Hepatocyte (in vitro differentiated cells): ENCODE measurements around the gene AMMECR1. TPM values are rescaled to one million over a fixed set of nuclear protein-coding genes. Genes with fewer than 3 reads are reported as not detected.
A peak's percentile ranks its signal among the peaks of the same experiment; 100 is the strongest.

ENCODE experiments used
- DNase-seq: peaks from one replicate; pipeline ENCODE4 v3.0.0-alpha.2; 2016; ENCODE audit warnings: low spot score
- H2AFZ ChIP-seq: fragments of 200-600 bp; sonication (generic); 2 replicates; pipeline ENCODE4 v1.6.0; 2016; ENCODE audit warnings: antibody characterized with exemption, mild to moderate bottlenecking
- H3K27ac ChIP-seq: fragments of 200-600 bp; sonication (generic); 2 replicates; pipeline ENCODE4 v1.5.1; 2016; ENCODE audit warnings: mild to moderate bottlenecking
- H3K27me3 ChIP-seq: fragments of 200-600 bp; sonication (generic); 2 replicates; pipeline ENCODE4 v1.6.1; 2016
- H3K36me3 ChIP-seq: fragments of 200-600 bp; sonication (generic); replicated peaks from 2 replicates; pipeline ENCODE4 v1.5.1; 2016; ENCODE audit warnings: low read depth; ENCODE audit not compliant: insufficient read depth
- H3K4me1 ChIP-seq: fragments of 200-600 bp; sonication (generic); 2 replicates; pipeline ENCODE4 v1.5.1; 2016; ENCODE audit warnings: mild to moderate bottlenecking, moderate library complexity; ENCODE audit not compliant: insufficient read depth
- H3K4me2 ChIP-seq: fragments of 200-600 bp; sonication (generic); 2 replicates; pipeline ENCODE4 v1.6.0; 2016
- H3K4me3 ChIP-seq: fragments of 200-600 bp; sonication (generic); 2 replicates; pipeline ENCODE4 v1.5.1; 2016; ENCODE audit warnings: mild to moderate bottlenecking
- H3K79me2 ChIP-seq: fragments of 200-600 bp; sonication (generic); 2 replicates; pipeline ENCODE4 v1.6.0; 2017; ENCODE audit warnings: mild to moderate bottlenecking
- H3K9me2 ChIP-seq: fragments of 200-600 bp; sonication (generic); replicated peaks from 2 replicates; pipeline ENCODE4 v1.6.0; 2017; ENCODE audit warnings: mild to moderate bottlenecking; ENCODE audit not compliant: insufficient read depth
- H3K9me3 ChIP-seq: fragments of 200-600 bp; sonication (generic); 2 replicates; pipeline ENCODE4 v1.5.1; 2016; ENCODE audit warnings: low read depth, mild to moderate bottlenecking
- H4K20me1 ChIP-seq: fragments of 200-600 bp; sonication (generic); 2 replicates; pipeline ENCODE4 v1.6.0; 2016; ENCODE audit warnings: mild to moderate bottlenecking; ENCODE audit not compliant: insufficient read depth, poor library complexity, severe bottlenecking
- CTCF ChIP-seq: fragments of 200-600 bp; sonication (generic); IDR thresholded peaks from 2 replicates; pipeline ENCODE4 v1.5.1; 2016; ENCODE audit warnings: antibody characterized with exemption, mild to moderate bottlenecking; ENCODE audit not compliant: poor library complexity
- EZH2 ChIP-seq: fragments of 200-600 bp; sonication (generic); IDR thresholded peaks from 2 replicates; pipeline ENCODE4 v1.6.1; 2016; ENCODE audit warnings: antibody characterized with exemption, mild to moderate bottlenecking, borderline replicate concordance
- EZH2phosphoT487 ChIP-seq: fragments of 200-600 bp; sonication (generic); IDR thresholded peaks from one replicate; pipeline ENCODE4 v1.6.1; 2018; ENCODE audit warnings: antibody characterized with exemption, mild to moderate bottlenecking, low read depth, moderate library complexity; ENCODE audit not compliant: unreplicated experiment, severe bottlenecking
- WGBS: methylation state at CpG from one replicate; pipeline ENCODE4 v1.1.6; 2016; ENCODE audit warnings: low lambda C conversion rate; ENCODE audit errors: missing lambda C conversion rate; 5-methylcytosine and 5-hydroxymethylcytosine counted together
- polyA plus RNA-seq: library from polyadenylated mRNA; unstranded; fragments of >200 nt; fragmentation: Nextera tagmentation; extraction: Ambion mirVana; gene quantifications from 2 replicates; pipeline ENCODE4 v1.2.1, GENCODE V29; 2016
- total RNA-seq: library from RNA; depleted of rRNA; stranded (reverse); fragments of >200 nt; gene quantifications from 2 replicates; pipeline ENCODE4 v1.2.3, GENCODE V29; 2014

AMMECR1 gene
- total and polyA plus RNA-seq, 2 experiments from 2014 or later = 24.6 to 33.3 TPM

DNA sequence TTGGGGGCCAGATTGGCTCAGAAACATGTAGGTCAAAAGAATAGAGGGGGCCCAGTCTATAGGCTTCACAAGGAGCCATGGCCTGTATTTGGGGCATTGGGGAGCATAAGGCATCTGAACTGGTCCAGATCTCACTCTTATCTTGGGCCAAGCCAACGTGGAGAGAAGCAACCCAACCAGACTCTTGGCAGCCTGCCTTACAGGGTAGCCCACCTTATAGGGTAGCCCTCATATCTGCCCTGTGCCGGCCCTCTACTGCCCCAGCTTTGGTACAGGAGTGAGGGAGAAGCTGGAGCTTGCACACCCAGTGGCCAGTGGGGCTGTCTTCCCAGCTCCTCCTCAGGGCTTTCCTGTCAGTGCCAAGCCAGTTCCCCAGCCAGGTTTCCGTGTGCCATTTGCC, 142.2 kb downstream of the AMMECR1 start:
- Histone ChIP-seq H3K9me3 (no peaks in the 10 kb centered on the region), H3K36me3 (no peaks in the 10 kb centered on the region), H3K4me2 (no peak overlapping the region), H4K20me1 (no peaks in the 10 kb centered on the region), H3K4me3 (no peak overlapping the region), H2AFZ (no peak overlapping the region), H3K79me2 (no peaks in the 10 kb centered on the region), H3K9me2 (no peaks in the 10 kb centered on the region), H3K27me3 (no peaks in the 10 kb centered on the region), H3K4me1 (peaks cover 4% of the 10 kb centered on the region), H3K27ac (no peak overlapping the region)
- no peak for TF ChIP-seq EZH2
- no peak for TF ChIP-seq EZH2phosphoT487
- TF ChIP-seq CTCF = no peak
- WGBS = 70% methylated on average over 3 of the region's 3 CpGs
- no peak for DNase-seq

DNA sequence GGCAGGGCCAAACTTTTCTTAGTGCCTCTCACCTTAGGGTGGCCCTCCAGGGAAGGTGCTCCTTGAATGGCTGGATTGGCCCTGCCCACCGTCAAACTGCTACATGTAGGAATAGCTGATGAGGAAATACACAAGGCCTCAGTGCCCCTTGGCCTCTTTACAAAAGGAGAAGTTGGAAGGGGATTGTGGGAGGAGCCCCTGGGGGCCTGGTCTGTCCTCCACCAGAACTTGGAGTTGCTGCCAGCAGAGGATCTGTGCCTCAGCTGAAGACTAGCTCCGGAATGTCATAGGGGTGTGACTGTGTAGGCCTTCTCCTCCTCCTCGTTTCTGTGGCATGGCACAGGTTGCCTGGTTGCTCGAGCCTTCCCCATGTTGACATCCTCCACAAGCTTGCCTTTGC, 142.7 kb downstream of the AMMECR1 start:
- Histone ChIP-seq H4K20me1 (no peaks in the 10 kb centered on the region), H3K27me3 (no peaks in the 10 kb centered on the region), H2AFZ (no peak overlapping the region), H3K36me3 (no peaks in the 10 kb centered on the region), H3K9me2 (no peaks in the 10 kb centered on the region), H3K4me3 (no peak overlapping the region), H3K4me2 (no peak overlapping the region), H3K9me3 (no peaks in the 10 kb centered on the region), H3K4me1 (no peaks in the 10 kb centered on the region), H3K27ac (no peak overlapping the region), H3K79me2 (no peaks in the 10 kb centered on the region)
- no peak for DNase-seq
- TF ChIP-seq CTCF = no peak
- 62% methylated on average over 4 of the region's 4 CpGs for WGBS

GRCh38 chrX:110173192-110174175, 144.4 kb downstream of the AMMECR1 start:
- no peak overlapping the region for H2AFZ ChIP-seq

More at GRCh38 chrX:110173192-110174175, 144.4 kb downstream of the AMMECR1 start:
- peak overlapping the region; percentile 34 for H3K27ac ChIP-seq
- H3K4me1 ChIP-seq = no peaks in the 10 kb centered on the region
- DNase-seq = no peak
- H3K4me3 ChIP-seq = no peak overlapping the region
- no peaks in the 10 kb centered on the region for H3K79me2 ChIP-seq
- no peaks in the 10 kb centered on the region for H4K20me1 ChIP-seq
- no peak overlapping the region for H3K4me2 ChIP-seq
- H3K9me3 ChIP-seq = no peaks in the 10 kb centered on the region
- WGBS = 78% methylated on average over 19 of the region's 19 CpGs
- H3K9me2 ChIP-seq = no peaks in the 10 kb centered on the region
- H3K36me3 ChIP-seq = no peaks in the 10 kb centered on the region
- TF ChIP-seq CTCF (no peak), EZH2phosphoT487 (no peak), EZH2 (no peak)
- H3K27me3 ChIP-seq = no peaks in the 10 kb centered on the region
